HL-60 (cell line): Measurements from ENCODE around the gene MSLN.

Source experiments
- DNase-seq, 2 experiments: peaks; one replicate each; pipeline ENCODE4 v3.0.0-alpha.2; 2010 to 2020; ENCODE audit warnings: low read depth in 1 of 2, low spot score in 1 of 2
- H3K27ac ChIP-seq: fragments of 250-450 bp; sonication (Bioruptor Pico); replicated peaks from 2 replicates; pipeline ENCODE4 v1.5.1; 2020; ENCODE audit warnings: mild to moderate bottlenecking, moderate library complexity
- H3K27me3 ChIP-seq: fragments of 250-450 bp; sonication (Bioruptor Pico); 2 replicates; pipeline ENCODE4 v1.5.1; 2021; ENCODE audit warnings: mild to moderate bottlenecking, moderate library complexity; ENCODE audit not compliant: insufficient read depth, poor library complexity, severe bottlenecking
- H3K4me3 ChIP-seq: replicated peaks from 2 replicates; pipeline ENCODE4 v1.5.1; 2011; ENCODE audit warnings: mild to moderate bottlenecking, control low read depth, low read length; ENCODE audit not compliant: insufficient read depth
- GABPA ChIP-seq: IDR thresholded peaks from 2 replicates; pipeline ENCODE4 v1.6.1; 2012; ENCODE audit warnings: low read depth
- POLR2AphosphoS5 ChIP-seq: IDR thresholded peaks from 2 replicates; pipeline ENCODE4 v1.6.1; 2012; ENCODE audit warnings: low read depth
- REST ChIP-seq: IDR thresholded peaks from 2 replicates; pipeline ENCODE4 v1.6.1; 2012; ENCODE audit warnings: low read depth; ENCODE audit not compliant: insufficient replicate concordance
- SPI1 ChIP-seq: IDR thresholded peaks from 2 replicates; pipeline ENCODE4 v1.6.1; 2012; ENCODE audit warnings: low read depth, mild to moderate bottlenecking, borderline replicate concordance
- TF ChIP-seq, protein P1 (sequence below): IDR thresholded peaks from one replicate; pipeline ENCODE4 v1.5.1; 2011; ENCODE audit warnings: low read length, control low read depth, inconsistent platforms; ENCODE audit not compliant: insufficient read depth

Gene MSLN

GRCh38 chr16:801584-802363, 41.2 kb downstream of the MSLN start:
- DNase-seq, result no peak
- Histone ChIP-seq H3K27me3 (peaks cover 31% of the 10 kb centered on the region), H3K27ac (no peak overlapping the region), H3K4me3 (no peak overlapping the region)
- no peak for TF ChIP-seq GABPA
- TF ChIP-seq REST, result no peak
- TF ChIP-seq POLR2AphosphoS5, result no peak
- TF ChIP-seq SPI1, result no peak
- TF ChIP-seq, protein P1, sequence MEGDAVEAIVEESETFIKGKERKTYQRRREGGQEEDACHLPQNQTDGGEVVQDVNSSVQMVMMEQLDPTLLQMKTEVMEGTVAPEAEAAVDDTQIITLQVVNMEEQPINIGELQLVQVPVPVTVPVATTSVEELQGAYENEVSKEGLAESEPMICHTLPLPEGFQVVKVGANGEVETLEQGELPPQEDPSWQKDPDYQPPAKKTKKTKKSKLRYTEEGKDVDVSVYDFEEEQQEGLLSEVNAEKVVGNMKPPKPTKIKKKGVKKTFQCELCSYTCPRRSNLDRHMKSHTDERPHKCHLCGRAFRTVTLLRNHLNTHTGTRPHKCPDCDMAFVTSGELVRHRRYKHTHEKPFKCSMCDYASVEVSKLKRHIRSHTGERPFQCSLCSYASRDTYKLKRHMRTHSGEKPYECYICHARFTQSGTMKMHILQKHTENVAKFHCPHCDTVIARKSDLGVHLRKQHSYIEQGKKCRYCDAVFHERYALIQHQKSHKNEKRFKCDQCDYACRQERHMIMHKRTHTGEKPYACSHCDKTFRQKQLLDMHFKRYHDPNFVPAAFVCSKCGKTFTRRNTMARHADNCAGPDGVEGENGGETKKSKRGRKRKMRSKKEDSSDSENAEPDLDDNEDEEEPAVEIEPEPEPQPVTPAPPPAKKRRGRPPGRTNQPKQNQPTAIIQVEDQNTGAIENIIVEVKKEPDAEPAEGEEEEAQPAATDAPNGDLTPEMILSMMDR, result no peak

DNA sequence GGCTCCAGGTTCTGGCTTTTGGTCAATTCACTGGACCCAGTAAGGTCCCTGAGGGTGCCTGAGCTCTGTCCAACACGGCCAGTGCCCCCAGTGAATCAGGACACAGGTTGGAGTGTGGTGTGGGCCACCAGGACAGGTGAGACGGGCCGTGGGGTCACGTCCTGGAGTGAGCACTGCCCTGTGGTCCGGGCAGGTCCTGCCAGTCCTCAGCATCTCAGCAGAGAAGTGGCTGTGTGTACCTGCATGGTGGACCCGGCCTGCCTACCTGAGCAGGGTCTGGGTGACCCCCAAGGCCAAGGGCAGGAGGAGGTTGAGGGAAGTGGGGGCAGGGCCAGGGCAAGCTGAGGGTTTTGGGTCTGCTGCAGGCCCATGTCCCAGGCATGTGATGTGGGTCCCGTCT, 41.9 kb downstream of the MSLN start:
- H3K27me3 ChIP-seq, result peaks cover 31% of the 10 kb centered on the region
- TF ChIP-seq REST (no peak), GABPA (no peak), SPI1 (no peak), POLR2AphosphoS5 (no peak)
- TF ChIP-seq, protein P1, result no peak
- no peak for DNase-seq

GRCh38 chr16:802914-803753, 42.6 kb downstream of the MSLN start:
- TF ChIP-seq GABPA (no peak), POLR2AphosphoS5 (no peak), REST (no peak), SPI1 (no peak)
- TF ChIP-seq, protein P1, result no peak
- peaks cover 31% of the 10 kb centered on the region for H3K27me3 ChIP-seq

More for the DNA sequence above, 41.9 kb downstream of the MSLN start:
- no peak overlapping the region for H3K27ac ChIP-seq
- no peak overlapping the region for H3K4me3 ChIP-seq

More at GRCh38 chr16:802914-803753, 42.6 kb downstream of the MSLN start:
- no peak overlapping the region for H3K27ac ChIP-seq
- H3K4me3 ChIP-seq, result no peak overlapping the region
- DNase-seq, result no peak
